ENCODE results near the gene ANKS1A.

The ANKS1A gene

DNA sequence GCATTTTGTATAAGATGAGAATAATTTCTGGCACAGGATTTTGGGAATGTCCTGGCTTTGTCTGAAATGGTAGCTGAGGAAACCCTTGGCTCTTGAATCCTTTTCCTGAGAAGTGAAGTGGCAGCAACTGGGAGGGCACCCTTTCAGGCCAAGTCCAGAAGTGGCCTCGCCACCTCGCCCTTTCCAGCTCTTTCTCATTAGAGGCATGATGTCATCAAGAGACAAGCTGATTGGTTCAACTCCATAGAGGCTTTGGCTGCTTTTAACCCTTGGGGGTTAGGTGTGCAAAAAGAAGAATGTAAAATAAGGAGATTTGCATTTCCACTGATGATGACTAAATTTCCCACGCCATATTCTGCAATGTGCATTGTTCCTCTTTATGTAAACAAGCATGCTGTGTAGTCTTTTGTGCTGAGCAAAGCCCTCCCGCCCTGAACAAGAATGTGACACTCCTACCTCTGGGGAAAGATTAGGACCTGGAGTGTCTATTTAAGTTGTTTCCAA lies 135.5 kb downstream of the ANKS1A start:
- peak; percentile 41 for DNase-seq (ENCODE audit: low spot score)

DNA sequence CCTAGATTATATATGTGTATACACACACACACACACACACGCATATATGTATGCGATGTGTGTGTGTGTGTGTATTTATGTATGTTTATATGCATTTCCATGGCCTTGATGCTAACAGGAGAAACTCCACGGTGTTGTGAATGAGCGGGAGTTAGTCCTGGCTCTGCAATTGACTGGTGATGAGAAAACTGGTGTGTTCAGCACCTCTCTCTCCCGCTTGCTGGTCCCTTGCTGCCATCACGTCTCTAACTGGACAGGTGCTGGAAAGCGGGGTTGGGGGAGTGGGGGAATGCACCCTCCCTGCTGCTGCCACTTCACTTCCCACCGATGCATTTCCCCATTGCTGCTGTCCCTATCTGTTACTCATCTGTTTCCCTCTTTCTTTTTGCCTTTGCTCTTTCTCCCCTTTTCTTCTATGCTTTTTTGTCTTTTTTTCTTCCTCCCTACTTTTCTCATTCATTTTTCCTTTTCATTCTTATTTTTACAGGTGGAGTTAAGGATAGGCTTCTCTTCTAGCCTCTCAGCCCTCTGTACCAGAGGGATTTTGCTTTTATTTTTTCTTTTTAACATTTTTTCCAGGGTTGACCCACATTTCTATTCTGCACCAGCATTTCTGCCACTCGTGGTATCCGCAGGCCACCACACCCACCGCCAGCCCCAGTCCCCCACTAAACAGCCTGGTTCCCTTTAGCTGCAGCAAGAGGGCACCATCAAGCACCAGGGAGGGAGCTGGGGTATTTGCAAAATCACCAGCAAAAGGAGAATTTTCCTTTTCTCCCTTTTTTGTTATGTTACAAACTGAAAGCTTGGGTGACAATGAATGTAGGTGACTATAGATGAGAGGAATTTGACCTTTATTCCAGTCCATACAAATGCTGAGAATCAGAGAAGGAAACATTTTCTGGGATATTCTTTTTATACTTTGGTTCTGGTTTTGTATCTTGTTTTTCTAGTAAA lies 136.5 kb downstream of the ANKS1A start:
- no peak for DNase-seq (ENCODE audit: low spot score)

GRCh38 chr6:35026434-35027222 lies 137.6 kb downstream of the ANKS1A start:
- DNase-seq (ENCODE audit: low spot score), result no peak

DNA sequence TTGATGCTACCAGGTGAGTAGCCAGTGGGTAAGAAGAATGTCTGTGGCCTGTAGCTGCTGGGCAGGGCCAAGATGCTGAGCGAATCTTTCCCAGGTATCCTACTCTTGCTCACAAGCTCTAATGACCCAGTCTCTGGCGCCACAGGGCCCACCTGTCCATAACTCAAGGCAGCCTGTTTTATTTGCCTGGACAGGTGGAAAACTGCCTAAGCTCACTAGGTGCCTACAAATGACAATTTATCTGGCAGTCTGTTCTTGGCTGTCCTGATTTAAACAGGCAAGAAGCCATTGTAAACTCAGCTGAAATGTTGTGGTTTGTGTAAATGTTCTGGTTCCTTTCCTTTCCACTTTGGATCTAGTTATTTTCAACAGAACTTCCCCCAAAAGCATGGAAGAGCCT lies 138.8 kb downstream of the ANKS1A start:
- no peak for DNase-seq (ENCODE audit: low spot score)

- DNase-seq (ENCODE audit: low spot score), result no peak
Measured at GRCh38 chr6:35028781-35029769, 140.0 kb downstream of the ANKS1A start.

- DNase-seq (ENCODE audit: low spot score), result no peak
Measured at GRCh38 chr6:35030099-35030498, 141.0 kb downstream of the ANKS1A start.

GRCh38 chr6:35031611-35032529 lies 142.8 kb downstream of the ANKS1A start:
- DNase-seq (ENCODE audit: low spot score), result no peak

GRCh38 chr6:35033683-35034082 lies 144.6 kb downstream of the ANKS1A start:
- no peak for DNase-seq (ENCODE audit: low spot score)

- DNase-seq (ENCODE audit: low spot score), result no peak
Measured at GRCh38 chr6:35034411-35035191, 145.5 kb downstream of the ANKS1A start.

- no peak for DNase-seq (ENCODE audit: low spot score)
Measured at GRCh38 chr6:35035481-35036030, 146.5 kb downstream of the ANKS1A start.

DNA sequence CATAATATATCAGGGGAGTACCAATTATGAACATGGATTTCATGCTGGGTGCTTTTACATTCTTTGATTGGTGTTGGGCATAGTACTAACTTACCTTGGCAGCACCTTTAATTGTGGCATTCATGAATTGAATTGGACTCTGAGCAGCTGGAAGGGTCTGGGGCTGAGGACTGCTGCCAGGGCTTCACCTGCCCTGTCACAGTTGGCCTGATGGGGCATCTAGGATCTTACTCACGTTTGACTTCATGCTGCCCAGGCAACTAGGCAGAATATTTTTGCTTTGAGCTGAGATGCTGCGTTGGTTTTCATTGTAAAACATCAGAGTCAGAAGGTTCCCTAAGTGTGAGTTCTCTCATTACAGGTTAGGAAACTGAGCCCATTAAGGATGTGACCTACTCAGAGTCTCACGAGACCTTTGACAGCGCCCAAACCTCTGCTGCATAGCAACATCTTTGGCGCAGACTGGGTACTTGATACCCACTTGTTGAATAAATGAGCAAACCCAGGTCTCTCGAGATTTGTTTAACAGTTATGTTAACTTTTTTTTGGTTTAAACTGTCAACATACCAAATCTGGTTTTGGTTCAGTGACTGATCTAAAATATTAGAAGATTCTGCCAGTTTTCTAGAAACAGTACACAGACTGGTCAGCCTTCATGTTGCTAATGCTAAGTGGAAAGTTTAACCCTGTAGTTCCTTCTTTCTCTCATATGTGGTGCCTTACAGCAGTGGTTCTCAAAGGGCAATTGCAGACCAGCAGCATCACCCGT lies 147.2 kb downstream of the ANKS1A start:
- no peak for DNase-seq (ENCODE audit: low spot score)

DNA sequence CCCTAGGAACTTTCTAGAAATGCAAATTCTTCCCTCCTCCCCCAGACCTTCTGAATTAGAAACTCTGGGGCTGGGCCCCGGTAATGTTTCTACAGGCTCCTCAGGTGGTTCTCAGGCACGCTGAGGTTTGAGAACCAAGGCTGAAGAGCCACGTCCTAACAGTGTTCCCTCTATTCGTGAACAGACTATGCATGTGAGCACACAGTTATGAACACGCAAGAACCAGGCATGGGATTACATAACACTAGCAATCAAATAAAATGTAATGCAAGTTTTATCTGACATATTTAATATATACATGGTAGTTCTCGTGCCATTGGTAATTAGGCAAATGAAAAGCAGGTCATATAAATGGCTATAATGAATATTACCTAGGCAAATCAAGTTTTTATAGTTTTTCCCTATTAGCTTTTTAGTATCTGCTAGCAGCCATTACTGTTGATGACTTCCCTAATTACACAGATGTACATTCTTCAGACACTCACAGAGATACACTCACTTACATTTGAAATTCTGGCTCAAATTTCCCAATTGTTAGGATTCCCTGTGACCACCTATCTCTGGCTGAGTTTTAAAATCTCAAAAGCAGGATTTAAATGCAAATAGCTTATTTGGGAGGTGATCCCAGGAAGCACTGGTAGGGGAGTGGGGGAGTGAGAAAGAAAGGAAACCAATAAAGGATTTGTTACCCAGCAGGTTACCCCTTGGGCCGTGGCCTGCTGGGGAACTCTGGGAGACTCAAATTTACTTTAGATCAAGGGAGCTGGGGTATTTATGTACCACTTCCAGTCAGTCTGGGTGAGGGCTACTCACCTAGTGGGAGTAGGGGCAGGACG lies 148.0 kb downstream of the ANKS1A start:
- no peak for DNase-seq (ENCODE audit: low spot score)

- DNase-seq (ENCODE audit: low spot score), result no peak
Measured at GRCh38 chr6:35037664-35038038, 148.6 kb downstream of the ANKS1A start.

DNA sequence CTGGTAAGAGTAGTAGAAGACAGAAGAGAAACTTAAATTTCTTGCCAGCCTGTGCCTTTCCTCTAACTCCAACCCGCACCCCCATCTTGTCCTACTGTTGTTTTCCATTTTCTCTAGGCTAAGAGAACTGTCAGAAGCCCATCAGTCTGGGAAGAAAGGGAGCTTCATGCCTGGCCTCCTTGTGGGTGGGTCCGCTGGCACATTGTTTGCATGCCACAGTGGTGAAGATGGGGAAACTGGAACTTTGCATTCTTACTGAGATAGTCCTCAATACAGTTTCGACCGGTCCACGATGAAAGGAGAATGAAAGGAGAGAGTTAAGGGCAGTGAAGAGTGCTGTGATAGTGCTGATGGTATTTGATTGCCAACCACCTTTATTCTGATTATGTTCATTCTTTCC lies 149.0 kb downstream of the ANKS1A start:
- no peak for DNase-seq (ENCODE audit: low spot score)

- no peak for DNase-seq (ENCODE audit: low spot score)
Measured at GRCh38 chr6:35040398-35040797, 151.3 kb downstream of the ANKS1A start.

- no peak for DNase-seq (ENCODE audit: low spot score)
Measured at GRCh38 chr6:35041086-35041861, 152.2 kb downstream of the ANKS1A start.
